A549 (cell line): ENCODE data around the gene KRT7. TPM values are rescaled to one million over a fixed set of nuclear protein-coding genes. Genes with fewer than 3 reads are reported as not detected.

Experiments
- ATAC-seq, 2 experiments: fragments of 200-7000 bp in 1 of 2; fragments of >200 bp in 1 of 2; cut with Nextera tagmentation in 1 of 2; cut with Tn5 transposase in 1 of 2; 3 replicates each; pipeline versions ENCODE4 v1.8.0 to v1.9.1; 2018 to 2020; ENCODE audit warnings: mild to moderate bottlenecking in 1 of 2, moderate library complexity in 1 of 2
- CTCF ChIA-PET: fragments of 300-600 bp; sonication (Branson Sonifier 250); formaldehyde crosslinking; extraction: SDS; loops from one replicate; lab custom pipeline; 2021; ENCODE audit warnings: antibody characterized with exemption, inconsistent platforms; lab: Yijun Ruan, JAX
- POLR2A ChIA-PET: fragments of 350-600 bp; formaldehyde crosslinking; extraction: SDS; loops from one replicate; lab custom pipeline; 2021; ENCODE audit warnings: antibody characterized with exemption, inconsistent platforms; lab: Yijun Ruan, JAX
- DNase-seq, 2 experiments: peaks; one replicate each; pipeline versions ENCODE4 v3.0.0 to v3.0.0-alpha.2; 2011 to 2016; ENCODE audit warnings: low read depth in 1 of 2, low spot score in 1 of 2
- FAIRE-seq: peaks from 2 replicates; lab custom pipeline; 2011; peaks lifted over from hg19 to GRCh38; lab: Jason Lieb, UNC
- H3K27ac ChIP-seq, 2 experiments: fragments of >200 bp; sonication (Bioruptor Twin); formaldehyde crosslinking; 3 replicates each; pipeline ENCODE4 v1.5.1; 2016 to 2017
- H3K4me1 ChIP-seq: fragments of >200 bp; sonication (Bioruptor Twin); formaldehyde crosslinking; 3 replicates; pipeline ENCODE4 v1.6.1; 2016
- H3K4me2 ChIP-seq: fragments of >200 bp; sonication (Bioruptor Twin); formaldehyde crosslinking; 3 replicates; pipeline ENCODE4 v1.6.1; 2016
- H3K4me3 ChIP-seq: fragments of >200 bp; sonication (Bioruptor Twin); formaldehyde crosslinking; 3 replicates; pipeline ENCODE4 v1.5.1; 2016
- H3K9me3 ChIP-seq: fragments of >200 bp; sonication (Bioruptor Twin); formaldehyde crosslinking; 3 replicates; pipeline ENCODE4 v1.6.1; 2016
- CBX2 ChIP-seq: fragments of 200-600 bp; sonication (generic); IDR thresholded peaks from 2 replicates; pipeline ENCODE4 v1.6.1; 2016; ENCODE audit warnings: low read depth, mild to moderate bottlenecking, borderline replicate concordance
- EP300 ChIP-seq, 2 experiments: fragments of >200 bp; sonication (Bioruptor Twin); formaldehyde crosslinking; IDR thresholded peaks; 2 replicates in 1 of 2; 3 replicates in 1 of 2; pipeline ENCODE4 v1.6.1; 2016 to 2017
- FOSL2 ChIP-seq, 2 experiments: fragments of 450-650 bp in 1 of 2; fragments of >200 bp in 1 of 2; sonication (Bioruptor Twin) in 1 of 2; formaldehyde crosslinking; IDR thresholded peaks; 2 replicates each; pipeline versions ENCODE4 v1.5.0 to v1.6.1; 2016 to 2020; ENCODE audit warnings: mild to moderate bottlenecking in 1 of 2, moderate library complexity in 1 of 2
- HEYL ChIP-seq: fragments of 250-450 bp; sonication (Bioruptor Pico); IDR thresholded peaks from 2 replicates; pipeline ENCODE4 v1.8.0; 2021; ENCODE audit warnings: mild to moderate bottlenecking, moderate library complexity
- JUN ChIP-seq, 2 experiments: fragments of >200 bp; sonication (Bioruptor Twin); formaldehyde crosslinking; IDR thresholded peaks; 2 replicates in 1 of 2; 3 replicates in 1 of 2; pipeline ENCODE4 v1.6.1; 2016 to 2017
- KDM1A ChIP-seq: fragments of 200-600 bp; sonication (generic); IDR thresholded peaks from 2 replicates; pipeline ENCODE4 v1.6.1; 2016; ENCODE audit warnings: low read depth, mild to moderate bottlenecking
- MAX ChIP-seq: IDR thresholded peaks from 2 replicates; pipeline ENCODE4 v1.6.1; 2012
- MYC ChIP-seq: IDR thresholded peaks from 2 replicates; pipeline ENCODE4 v1.6.1; 2012; ENCODE audit warnings: mild to moderate bottlenecking, inconsistent platforms, low read length, improper control_type of control experiment, borderline replicate concordance
- PHF8 ChIP-seq: fragments of 200-600 bp; sonication (generic); IDR thresholded peaks from 2 replicates; pipeline ENCODE4 v1.6.1; 2016; ENCODE audit warnings: low read depth, mild to moderate bottlenecking, antibody characterized with exemption, moderate library complexity, borderline replicate concordance
- POLR2AphosphoS2 ChIP-seq: conservative IDR thresholded peaks from 2 replicates; pipeline ENCODE4 v1.6.1; 2012; ENCODE audit warnings: low read length, improper control_type of control experiment, inconsistent platforms
- RAD21 ChIP-seq, 2 experiments: fragments of >200 bp in 1 of 2; sonication (Bioruptor Twin) in 1 of 2; formaldehyde crosslinking in 1 of 2; IDR thresholded peaks in 1 of 2; conservative IDR thresholded peaks in 1 of 2; 2 replicates in 1 of 2; 3 replicates in 1 of 2; pipeline ENCODE4 v1.6.1; 2012 to 2018; ENCODE audit warnings: inconsistent platforms in 1 of 2
- REST ChIP-seq: fragments of 200-600 bp; sonication (generic); IDR thresholded peaks from 2 replicates; pipeline ENCODE4 v1.6.1; 2016; ENCODE audit warnings: antibody characterized with exemption, mild to moderate bottlenecking, moderate library complexity
- SREBF2 ChIP-seq: fragments of 450-650 bp; IDR thresholded peaks from 2 replicates; pipeline ENCODE4 v1.6.1; 2014; ENCODE audit warnings: mild to moderate bottlenecking, moderate library complexity
- TP53 ChIP-seq: fragments of 250-450 bp; sonication (Bioruptor Pico); IDR thresholded peaks from 2 replicates; pipeline ENCODE4 v1.5.0; 2021; ENCODE audit warnings: mild to moderate bottlenecking, moderate library complexity
- WGBS: methylation state at CpG from one replicate; pipeline ENCODE4 v1.1.6; 2017; ENCODE audit errors: missing lambda C conversion rate; 5-methylcytosine and 5-hydroxymethylcytosine counted together
- polyA plus RNA-seq, 4 experiments: library from polyadenylated mRNA; depleted of rRNA in 3 of 4; stranded (reverse); fragments of >200 nt; fragmentation: RNase III in 1 of 4; extraction: RNeasy Plus Mini Kit Qiagen cat#74134 plus additional on column Dnase treatment in 1 of 4; gene quantifications; 2 replicates in 3 of 4; 3 replicates in 1 of 4; pipeline ENCODE4 v1.2.3, GENCODE V29; 2011 to 2017
- TF ChIP-seq, protein P1 (sequence below): fragments of 450-650 bp; IDR thresholded peaks from 2 replicates; pipeline ENCODE4 v1.6.1; 2014; ENCODE audit warnings: antibody characterized with exemption
- TF ChIP-seq, protein P2 (sequence below): IDR thresholded peaks from 2 replicates; pipeline ENCODE4 v1.6.1; 2012; ENCODE audit warnings: low read depth, borderline replicate concordance
- TF ChIP-seq, protein P3 (sequence below): fragments of >200 bp; sonication (Bioruptor Twin); formaldehyde crosslinking; IDR thresholded peaks from 3 replicates; pipeline ENCODE4 v1.5.1; 2016
- TF ChIP-seq, protein P4 (sequence below): fragments of >200 bp; sonication (Bioruptor Twin); formaldehyde crosslinking; IDR thresholded peaks from 3 replicates; pipeline ENCODE4 v1.6.1; 2016

The KRT7 gene
- polyA plus RNA-seq, 2 of the 4 experiments (the other 2 are of a cell fraction), result 2,623 to 3,055 TPM

GRCh38 chr12:52236386-52237050 is 3.5 kb downstream of the KRT7 start:
- Histone ChIP-seq H3K9me3 (no peaks in the 10 kb centered on the region), H3K27ac (peak overlapping the region; percentile 97), H3K4me2 (peak overlapping the region; percentile 99)
- POLR2A ChIA-PET, result interaction anchor here (0.6 to 7.4 kb wide), 9 partner anchors 9 to 48 kb away, joined by 3 to 54 read pairs (median 9); no protein-coding TSS in a partner anchor
- CTCF ChIA-PET, result interaction anchor here (0.6 to 13.1 kb wide), 22 partner anchors 11 to 744 kb away, joined by 3 to 182 read pairs (median 4); partner anchors contain the start of gene KRT80
- 49% methylated on average over 3 of the region's 3 CpGs for WGBS
- TF ChIP-seq REST (no peak), CBX2 (no peak), MAX (no peak), MYC (no peak), JUN (IDR thresholded peaks at IDR 0.05) (peak in 1 of 2 experiments; percentile 22; a peak in 1 of 5 replicates), RAD21 (conservative IDR thresholded peaks at IDR 0.05 in 1 of 2, IDR thresholded peaks at IDR 0.05 in 1 of 2) (no peak), TP53 (CRISPR knock-in tag) (no peak), EP300 (IDR thresholded peaks at IDR 0.05) (no peak), FOSL2 (IDR thresholded peaks at IDR 0.05) (no peak), FOSL2 (CRISPR knock-in tag; IDR thresholded peaks at IDR 0.05) (no peak), HEYL (no peak), SREBF2 (no peak), POLR2AphosphoS2 (peak; percentile 81), PHF8 (no peak), KDM1A (no peak)
- TF ChIP-seq, protein P1, sequence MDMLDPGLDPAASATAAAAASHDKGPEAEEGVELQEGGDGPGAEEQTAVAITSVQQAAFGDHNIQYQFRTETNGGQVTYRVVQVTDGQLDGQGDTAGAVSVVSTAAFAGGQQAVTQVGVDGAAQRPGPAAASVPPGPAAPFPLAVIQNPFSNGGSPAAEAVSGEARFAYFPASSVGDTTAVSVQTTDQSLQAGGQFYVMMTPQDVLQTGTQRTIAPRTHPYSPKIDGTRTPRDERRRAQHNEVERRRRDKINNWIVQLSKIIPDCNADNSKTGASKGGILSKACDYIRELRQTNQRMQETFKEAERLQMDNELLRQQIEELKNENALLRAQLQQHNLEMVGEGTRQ, result no peak
- TF ChIP-seq, protein P2, sequence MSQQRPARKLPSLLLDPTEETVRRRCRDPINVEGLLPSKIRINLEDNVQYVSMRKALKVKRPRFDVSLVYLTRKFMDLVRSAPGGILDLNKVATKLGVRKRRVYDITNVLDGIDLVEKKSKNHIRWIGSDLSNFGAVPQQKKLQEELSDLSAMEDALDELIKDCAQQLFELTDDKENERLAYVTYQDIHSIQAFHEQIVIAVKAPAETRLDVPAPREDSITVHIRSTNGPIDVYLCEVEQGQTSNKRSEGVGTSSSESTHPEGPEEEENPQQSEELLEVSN, result no peak
- TF ChIP-seq, protein P3, sequence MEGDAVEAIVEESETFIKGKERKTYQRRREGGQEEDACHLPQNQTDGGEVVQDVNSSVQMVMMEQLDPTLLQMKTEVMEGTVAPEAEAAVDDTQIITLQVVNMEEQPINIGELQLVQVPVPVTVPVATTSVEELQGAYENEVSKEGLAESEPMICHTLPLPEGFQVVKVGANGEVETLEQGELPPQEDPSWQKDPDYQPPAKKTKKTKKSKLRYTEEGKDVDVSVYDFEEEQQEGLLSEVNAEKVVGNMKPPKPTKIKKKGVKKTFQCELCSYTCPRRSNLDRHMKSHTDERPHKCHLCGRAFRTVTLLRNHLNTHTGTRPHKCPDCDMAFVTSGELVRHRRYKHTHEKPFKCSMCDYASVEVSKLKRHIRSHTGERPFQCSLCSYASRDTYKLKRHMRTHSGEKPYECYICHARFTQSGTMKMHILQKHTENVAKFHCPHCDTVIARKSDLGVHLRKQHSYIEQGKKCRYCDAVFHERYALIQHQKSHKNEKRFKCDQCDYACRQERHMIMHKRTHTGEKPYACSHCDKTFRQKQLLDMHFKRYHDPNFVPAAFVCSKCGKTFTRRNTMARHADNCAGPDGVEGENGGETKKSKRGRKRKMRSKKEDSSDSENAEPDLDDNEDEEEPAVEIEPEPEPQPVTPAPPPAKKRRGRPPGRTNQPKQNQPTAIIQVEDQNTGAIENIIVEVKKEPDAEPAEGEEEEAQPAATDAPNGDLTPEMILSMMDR, result no peak
- TF ChIP-seq, protein P4, sequence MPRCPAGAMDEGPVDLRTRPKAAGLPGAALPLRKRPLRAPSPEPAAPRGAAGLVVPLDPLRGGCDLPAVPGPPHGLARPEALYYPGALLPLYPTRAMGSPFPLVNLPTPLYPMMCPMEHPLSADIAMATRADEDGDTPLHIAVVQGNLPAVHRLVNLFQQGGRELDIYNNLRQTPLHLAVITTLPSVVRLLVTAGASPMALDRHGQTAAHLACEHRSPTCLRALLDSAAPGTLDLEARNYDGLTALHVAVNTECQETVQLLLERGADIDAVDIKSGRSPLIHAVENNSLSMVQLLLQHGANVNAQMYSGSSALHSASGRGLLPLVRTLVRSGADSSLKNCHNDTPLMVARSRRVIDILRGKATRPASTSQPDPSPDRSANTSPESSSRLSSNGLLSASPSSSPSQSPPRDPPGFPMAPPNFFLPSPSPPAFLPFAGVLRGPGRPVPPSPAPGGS, result 0 out of 3 replicates have a peak, but pooled peaks have one; percentile 27
- TF ChIP-seq, all 56 proteins: peak for 3
- FAIRE-seq (no peak), ATAC-seq (no peak), DNase-seq (peak in 1 of 2 experiments; percentile 17)
- H3K4me3 ChIP-seq, result peak overlapping the region; percentile 93
- H3K4me1 ChIP-seq, result peaks cover 73% of the 10 kb centered on the region
